HepG2 (cell line): ENCODE data around the gene MYADML2. TPM values are rescaled to one million over a fixed set of nuclear protein-coding genes. Genes with fewer than 3 reads are reported as not detected.

ENCODE experiments used
- ATAC-seq: fragments of 200-7000 bp; cut with Tn5 transposase; 3 replicates; pipeline ENCODE4 v1.9.1; 2020; ENCODE audit warnings: mild to moderate bottlenecking, moderate library complexity
- BruUV-seq: library from RNA; stranded (reverse); fragments of 400-500 nt; replicated peaks from 2 replicates; lab custom pipeline; 2021; lab: Mats Ljungman, UMichigan
- CTCF ChIA-PET: fragments of 300-600 bp; formaldehyde crosslinking; extraction: SDS; loops from one replicate; lab custom pipeline; 2021; ENCODE audit warnings: low total read pairs, inconsistent platforms, low intra/inter-chr PET ratio; lab: Yijun Ruan, JAX
- POLR2A ChIA-PET: fragments of 350-600 bp; sonication (Branson Sonifier 250); formaldehyde crosslinking; loops from one replicate; lab custom pipeline; 2020; ENCODE audit warnings: antibody characterized with exemption, inconsistent platforms; lab: Yijun Ruan, JAX
- DNase-seq: peaks from one replicate; pipeline ENCODE4 v3.0.0-alpha.2; 2015; ENCODE audit warnings: low spot score
- FAIRE-seq: peaks from 3 replicates; lab custom pipeline; 2011; peaks lifted over from hg19 to GRCh38; lab: Jason Lieb, UNC
- H2AFZ ChIP-seq: one replicate; pipeline ENCODE4 v1.6.1; 2011; ENCODE audit warnings: low read length, inconsistent platforms
- H3K27ac ChIP-seq: fragments of 300-600 bp; 3 replicates; pipeline ENCODE4 v1.8.0; 2011; ENCODE audit warnings: mixed run types, mild to moderate bottlenecking, mixed read lengths, low read length, inconsistent platforms; ENCODE audit not compliant: insufficient read depth; ENCODE audit errors: extremely low read length
- H3K27me3 ChIP-seq, 2 experiments: fragments of 200-600 bp in 1 of 2; 2 replicates in 1 of 2; 3 replicates in 1 of 2; pipeline versions ENCODE4 v1.6.0 to v1.8.0; 2011; ENCODE audit warnings: low read length in 2 of 2, mild to moderate bottlenecking in 2 of 2, moderate library complexity in 2 of 2, inconsistent platforms in 1 of 2; ENCODE audit not compliant: insufficient read depth in 2 of 2, control insufficient read depth in 1 of 2
- H3K36me3 ChIP-seq, 2 experiments: fragments of 200-600 bp in 1 of 2; replicated peaks in 1 of 2; 2 replicates in 1 of 2; 3 replicates in 1 of 2; pipeline versions ENCODE4 v1.5.1 to v1.8.0; 2011; ENCODE audit warnings: low read length in 2 of 2, inconsistent platforms in 1 of 2; ENCODE audit not compliant: insufficient read depth in 2 of 2, control insufficient read depth in 1 of 2
- H3K4me1 ChIP-seq: 2 replicates; pipeline ENCODE4 v1.5.1; 2012; ENCODE audit warnings: low read length, inconsistent platforms; ENCODE audit not compliant: insufficient read depth
- H3K4me2 ChIP-seq: 2 replicates; pipeline ENCODE4 v1.6.0; 2011; ENCODE audit warnings: low read depth, low read length, inconsistent platforms
- H3K4me3 ChIP-seq, 3 experiments: fragments of 200-600 bp in 1 of 3; sonication (generic), shearing (Covaris generic) in 1 of 3; replicated peaks in 1 of 3; 2 replicates each; pipeline ENCODE4 v1.5.1; 2011 to 2016; ENCODE audit warnings: low read length in 3 of 3, inconsistent platforms in 2 of 3, low read depth in 2 of 3, mild to moderate bottlenecking in 2 of 3, control low read depth in 1 of 3, mixed read lengths in 1 of 3; ENCODE audit not compliant: insufficient read depth in 1 of 3
- H3K79me2 ChIP-seq: one replicate; pipeline ENCODE4 v1.6.1; 2011; ENCODE audit warnings: low read length, inconsistent platforms; ENCODE audit not compliant: insufficient read depth
- H3K9ac ChIP-seq: 2 replicates; pipeline ENCODE4 v1.6.0; 2011; ENCODE audit warnings: mild to moderate bottlenecking, low read depth, low read length, inconsistent platforms; ENCODE audit not compliant: insufficient read depth
- H3K9me3 ChIP-seq: 2 replicates; pipeline ENCODE4 v1.5.1; 2012; ENCODE audit warnings: mild to moderate bottlenecking, low read length
- H4K20me1 ChIP-seq: 2 replicates; pipeline ENCODE4 v1.6.0; 2011; ENCODE audit warnings: inconsistent platforms, mild to moderate bottlenecking, low read length, moderate library complexity; ENCODE audit not compliant: insufficient read depth
- AGO2 ChIP-seq: fragments of 200-400 bp; formaldehyde crosslinking; optimal IDR thresholded peaks from 2 replicates; pipeline ENCODE3; 2017; ENCODE audit warnings: mild to moderate bottlenecking, low read depth, low read length, moderate library complexity
- AKAP8 ChIP-seq: sonication (generic); formaldehyde crosslinking; IDR thresholded peaks from 2 replicates; pipeline ENCODE4 v1.5.1; 2020; ENCODE audit warnings: mild to moderate bottlenecking, missing genetic modification reagents
- FOXO4 ChIP-seq: sonication (generic); formaldehyde crosslinking; conservative IDR thresholded peaks from 2 replicates; pipeline ENCODE4 v1.8.1; 2023; ENCODE audit warnings: missing genetic modification reagents
- KLF13 ChIP-seq: sonication (generic); formaldehyde crosslinking; IDR thresholded peaks from 2 replicates; pipeline ENCODE4 v1.4.0; 2020; ENCODE audit warnings: mild to moderate bottlenecking, missing genetic modification reagents
- MXD1 ChIP-seq: sonication (generic); formaldehyde crosslinking; IDR thresholded peaks from 2 replicates; pipeline ENCODE4 v1.4.0; 2020; ENCODE audit warnings: mild to moderate bottlenecking, missing genetic modification reagents
- WGBS: methylation state at CpG from one replicate; pipeline ENCODE4 v1.1.6; 2017; ENCODE audit warnings: low lambda C conversion rate; 5-methylcytosine and 5-hydroxymethylcytosine counted together
- in situ Hi-C: cut with HindIII; loops from 2 replicates; pipeline ENCODE4 v1.10.0; 2017; ENCODE audit warnings: low pct_unique_long_range_greater_than_20kb; ENCODE audit not compliant: extremely low pct_ligation_motif_present
- intact Hi-C: fragments of 100-400 bp; cut with micrococcal nuclease; formaldehyde crosslinking; loops from one replicate; pipeline ENCODE4 v1.10.0; 2022; ENCODE audit not compliant: unreplicated experiment
- polyA plus RNA-seq, 8 experiments: library from polyadenylated mRNA; depleted of rRNA in 3 of 8; stranded (reverse) in 7 of 8; unstranded in 1 of 8; fragments of >200 nt; fragmentation: Illumina TruSeq in 4 of 8; extraction: Trizol in 4 of 8; gene quantifications; 2 replicates each; pipeline versions ENCODE4 v1.2.1 to v1.2.3, GENCODE V29; 2011 to 2016; ENCODE audit warnings: low read depth in 4 of 8, missing spikeins in 1 of 8, mixed read lengths in 1 of 8; ENCODE audit not compliant: insufficient read depth in 1 of 8
- total RNA-seq, 5 experiments: library from RNA; depleted of rRNA; stranded (reverse); fragments of >200 nt; fragmentation: Illumina TruSeq; extraction: Trizol; gene quantifications; 2 replicates each; pipeline ENCODE4 v1.2.3, GENCODE V29; 2016; ENCODE audit warnings: low read depth in 1 of 5

The MYADML2 gene
- total and polyA plus RNA-seq, 2 of the 13 experiments (the other 11 are each of a cell fraction or from before 2014, with no cell fraction given), result not detected

- intact Hi-C loops, result no loop called here
- Histone ChIP-seq H3K27me3 (no peaks in the 10 kb centered on the region), H3K79me2 (peaks cover 13% of the 10 kb centered on the region), H3K4me3 (no peak overlapping the region), H2AFZ (no peak overlapping the region), H3K9ac (no peak overlapping the region), H3K4me1 (peaks cover 50% of the 10 kb centered on the region), H3K27ac (no peak overlapping the region), H3K4me2 (no peak overlapping the region), H4K20me1 (no peaks in the 10 kb centered on the region), H3K9me3 (no peaks in the 10 kb centered on the region), H3K36me3 (peaks cover 24 to 58% of the 10 kb centered on the region in 2 experiments)
- CTCF ChIA-PET, result no interaction called here
- ATAC-seq (no peak), DNase-seq (no peak), FAIRE-seq (no peak)
- peak; percentile 40 for TF ChIP-seq AGO2
- TF ChIP-seq AKAP8 (CRISPR knock-in tag), result no peak
- 0 out of 2 replicates have a peak, but pooled peaks have one; percentile 19 for TF ChIP-seq MXD1 (CRISPR knock-in tag)
- 0 out of 2 replicates have a peak, but pooled peaks have one; percentile 38 for TF ChIP-seq FOXO4
- no peak for TF ChIP-seq KLF13
- in situ Hi-C loops, result no loop called here
- BruUV-seq, result no TSS peak
- WGBS, result 97% methylated on average over 26 of the region's 26 CpGs
- POLR2A ChIA-PET, result interaction anchor here (1.8 to 14.1 kb wide), 2 partner anchors 11 to 16 kb away, joined by 8 to 382 read pairs; no protein-coding TSS in a partner anchor
Measured at GRCh38 chr17:81983639-81984373, 36.8 kb upstream of the MYADML2 start.
